HG03103 (cell line): ENCODE measurements around the gene TRIM22.
"Not testable (repeated sequence)": the region's sequence is repeated elsewhere in the genome, so short reads cannot be mapped to it uniquely, and the experiment has no call there.

Experiments
- ATAC-seq: cut with Tn5 transposase; IDR thresholded peaks from one replicate; pipeline ENCODE4 v1.9.1; 2021; ENCODE audit warnings: low read depth; ENCODE audit not compliant: unreplicated experiment

The TRIM22 gene, protein sequence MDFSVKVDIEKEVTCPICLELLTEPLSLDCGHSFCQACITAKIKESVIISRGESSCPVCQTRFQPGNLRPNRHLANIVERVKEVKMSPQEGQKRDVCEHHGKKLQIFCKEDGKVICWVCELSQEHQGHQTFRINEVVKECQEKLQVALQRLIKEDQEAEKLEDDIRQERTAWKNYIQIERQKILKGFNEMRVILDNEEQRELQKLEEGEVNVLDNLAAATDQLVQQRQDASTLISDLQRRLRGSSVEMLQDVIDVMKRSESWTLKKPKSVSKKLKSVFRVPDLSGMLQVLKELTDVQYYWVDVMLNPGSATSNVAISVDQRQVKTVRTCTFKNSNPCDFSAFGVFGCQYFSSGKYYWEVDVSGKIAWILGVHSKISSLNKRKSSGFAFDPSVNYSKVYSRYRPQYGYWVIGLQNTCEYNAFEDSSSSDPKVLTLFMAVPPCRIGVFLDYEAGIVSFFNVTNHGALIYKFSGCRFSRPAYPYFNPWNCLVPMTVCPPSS

GRCh38 chr11:5689551-5689983 lies at the start of gene TRIM22:
Gene TRIM22, plus strand, starts transcription at chr11:5689790. Its CDS starts 6,443 bp downstream, at chr11:5696233.
- peak; percentile 73 for ATAC-seq

GRCh38 chr11:5639953-5640352 lies 49.6 kb upstream of the TRIM22 start:
- ATAC-seq: no peak

GRCh38 chr11:5643585-5643984 lies 46.0 kb upstream of the TRIM22 start:
- no peak for ATAC-seq

DNA sequence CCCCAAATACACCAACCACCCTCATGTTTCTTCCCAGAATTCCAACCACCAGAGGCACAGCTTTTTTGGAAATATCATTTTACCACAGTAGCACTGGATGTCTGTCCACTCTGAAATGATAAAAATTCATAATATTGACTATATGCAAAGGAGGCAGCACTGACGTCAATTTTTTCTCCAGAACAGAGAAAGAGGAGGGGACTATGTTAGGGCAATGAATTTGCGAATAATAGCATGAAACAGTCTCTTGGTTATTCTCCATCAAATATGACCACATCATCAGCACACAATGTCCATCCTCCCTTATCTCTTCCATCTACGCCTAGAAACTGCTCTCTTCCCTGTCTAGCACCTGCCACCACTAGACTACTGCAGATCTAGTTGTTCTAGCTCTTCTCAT lies 43.5 kb upstream of the TRIM22 start:
- ATAC-seq: no peak

DNA sequence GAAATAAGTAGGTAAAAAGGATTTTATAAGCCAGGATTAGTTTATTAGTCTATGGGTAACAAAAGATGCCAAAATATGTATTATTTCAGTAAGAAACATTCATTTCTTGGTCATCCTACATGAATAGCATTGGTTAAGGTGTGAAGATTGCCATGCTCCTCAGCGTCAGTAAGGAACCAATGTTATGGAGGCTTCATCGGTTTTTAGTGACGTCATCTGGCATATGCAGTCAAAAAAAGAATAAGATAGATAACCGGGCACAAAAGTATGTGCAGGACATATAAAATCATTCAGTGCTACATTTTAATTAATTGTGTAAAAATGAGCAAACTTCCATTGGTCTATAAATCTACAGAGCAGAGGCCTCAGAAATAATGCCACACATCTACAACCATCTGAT lies 34.1 kb upstream of the TRIM22 start:
- ATAC-seq: no peak

- ATAC-seq: not testable (repeated sequence)
Observed at GRCh38 chr11:5656956-5657355, 32.6 kb upstream of the TRIM22 start.

GRCh38 chr11:5658318-5658717 lies 31.3 kb upstream of the TRIM22 start:
- ATAC-seq: no peak

GRCh38 chr11:5663511-5663910 lies 26.1 kb upstream of the TRIM22 start:
- no peak for ATAC-seq

DNA sequence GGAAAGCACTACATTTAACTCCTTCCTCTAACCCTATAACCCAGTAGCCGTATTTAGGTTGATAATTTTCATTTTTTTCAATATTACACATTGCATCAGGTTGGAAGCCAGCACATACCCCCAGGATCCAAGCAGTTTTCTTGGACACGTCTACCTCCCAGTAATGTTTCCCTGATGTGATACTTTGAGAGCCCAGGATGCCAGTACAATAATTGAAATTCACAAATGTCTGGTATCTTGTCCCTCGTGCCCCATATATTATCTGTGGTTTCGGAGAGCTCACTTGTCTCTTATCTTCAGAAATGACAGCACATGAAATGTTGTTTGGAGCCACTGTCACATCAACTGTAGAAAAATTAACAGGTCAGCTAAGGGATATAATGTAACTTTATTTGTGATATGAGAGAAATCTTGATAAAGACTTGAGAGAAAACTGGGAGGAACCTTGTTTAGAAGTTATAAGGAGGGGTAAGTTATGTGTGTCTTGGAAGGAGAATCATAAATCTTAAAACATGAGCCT lies 24.5 kb upstream of the TRIM22 start:
- no peak for ATAC-seq

DNA sequence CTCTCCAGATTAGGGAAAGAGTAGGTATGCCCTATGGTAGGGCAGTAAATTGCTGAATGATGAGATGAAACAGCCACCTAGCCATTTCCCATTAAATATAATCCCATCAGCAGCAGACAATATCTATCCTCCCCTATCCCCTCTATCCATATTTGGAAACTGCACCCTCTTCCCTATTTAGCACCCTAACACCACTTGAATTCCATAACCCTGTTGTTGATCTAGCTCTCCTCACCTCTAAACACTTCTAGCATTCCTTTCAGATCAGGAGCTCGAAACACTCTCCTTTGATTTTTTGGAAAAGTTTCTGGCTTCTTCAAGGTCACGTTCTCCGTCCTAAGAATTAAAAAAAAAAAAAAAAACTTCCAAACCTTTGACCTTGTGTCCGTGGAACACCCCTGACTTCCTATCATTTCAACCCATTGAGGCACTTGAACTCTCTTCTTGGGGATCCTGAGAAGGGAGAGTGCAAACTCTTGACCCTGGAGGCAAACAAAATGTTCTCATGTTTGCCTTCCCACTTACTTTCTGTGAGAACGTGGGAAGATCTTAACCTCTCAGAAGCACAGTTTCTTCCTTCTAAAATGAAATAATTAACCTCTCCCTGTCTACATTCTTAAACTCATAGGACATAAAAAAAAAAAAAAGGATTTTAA lies 23.7 kb upstream of the TRIM22 start:
- no peak for ATAC-seq

- no peak for ATAC-seq
Observed at GRCh38 chr11:5666402-5666793, 23.2 kb upstream of the TRIM22 start.

- no peak for ATAC-seq
Observed at GRCh38 chr11:5671831-5672230, 17.8 kb upstream of the TRIM22 start.

GRCh38 chr11:5674391-5674790 lies 15.2 kb upstream of the TRIM22 start:
- ATAC-seq: no peak

- no peak for ATAC-seq
Observed at GRCh38 chr11:5679811-5680210, 9.8 kb upstream of the TRIM22 start.

DNA sequence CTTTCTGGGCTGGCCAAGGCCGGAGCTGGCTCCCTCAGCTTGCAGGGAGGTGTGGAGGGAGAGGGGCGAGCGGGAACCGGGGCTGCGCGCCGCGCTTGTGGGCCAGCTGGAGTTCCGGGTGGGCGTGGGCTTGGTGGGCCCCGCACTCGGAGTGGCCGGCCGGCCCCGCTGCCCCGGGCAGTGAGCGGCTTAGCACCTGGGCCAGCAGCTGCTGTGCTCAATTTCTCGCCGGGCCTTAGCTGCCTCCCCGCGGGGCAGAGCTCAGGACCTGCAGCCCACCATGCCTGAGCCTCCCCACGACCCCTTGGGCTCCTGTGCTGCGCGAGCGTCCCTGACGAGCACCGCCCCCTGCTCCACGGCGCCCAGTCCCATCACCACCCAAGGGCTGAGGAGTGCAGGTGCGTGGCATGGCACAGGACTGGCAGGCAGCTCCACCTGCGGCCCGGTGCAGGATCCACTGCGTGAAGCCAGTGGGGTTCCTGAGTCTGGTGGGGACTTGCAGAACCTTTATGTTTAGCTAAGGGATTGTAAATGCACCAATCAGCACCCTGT lies 6.6 kb upstream of the TRIM22 start:
- ATAC-seq: not testable (repeated sequence)

GRCh38 chr11:5683620-5684019 lies 6.0 kb upstream of the TRIM22 start:
- not testable (repeated sequence) for ATAC-seq

DNA sequence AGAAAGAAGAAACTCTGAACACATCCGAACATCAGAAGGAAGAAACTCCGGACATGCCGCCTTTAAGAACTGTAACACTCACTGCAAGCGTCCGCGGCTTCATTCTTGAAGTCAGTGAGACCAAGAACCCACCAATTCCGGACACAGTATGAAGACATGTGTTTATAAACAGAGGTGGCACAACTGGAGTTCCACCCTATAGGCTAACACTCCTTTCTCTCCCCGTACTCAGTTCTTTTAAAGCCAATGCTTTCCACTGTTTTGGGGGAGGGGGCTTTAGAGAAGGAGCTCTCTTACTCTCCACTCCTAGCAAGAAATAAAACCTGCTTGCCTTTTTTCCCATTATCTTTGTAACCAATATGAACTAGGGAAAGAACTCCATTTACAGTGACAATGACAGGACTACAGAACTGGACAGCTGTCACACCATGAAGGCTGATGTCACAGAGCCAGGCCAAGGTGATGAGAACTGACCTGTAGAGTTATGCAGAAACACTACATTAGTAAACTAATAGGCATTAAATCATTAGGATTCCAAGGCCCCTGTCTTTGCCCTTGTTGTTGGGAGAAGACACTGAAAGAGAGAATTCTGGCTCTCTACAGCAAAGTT lies 5.4 kb upstream of the TRIM22 start:
- ATAC-seq: peak; percentile 15

GRCh38 chr11:5684646-5685362 lies 4.8 kb upstream of the TRIM22 start, which contains the start of gene TRIM5:
Gene TRIM5, minus strand, starts transcription at chr11:5685074. Its CDS starts 4,897 bp downstream, at chr11:5680177.
- peak; percentile 66 for ATAC-seq

DNA sequence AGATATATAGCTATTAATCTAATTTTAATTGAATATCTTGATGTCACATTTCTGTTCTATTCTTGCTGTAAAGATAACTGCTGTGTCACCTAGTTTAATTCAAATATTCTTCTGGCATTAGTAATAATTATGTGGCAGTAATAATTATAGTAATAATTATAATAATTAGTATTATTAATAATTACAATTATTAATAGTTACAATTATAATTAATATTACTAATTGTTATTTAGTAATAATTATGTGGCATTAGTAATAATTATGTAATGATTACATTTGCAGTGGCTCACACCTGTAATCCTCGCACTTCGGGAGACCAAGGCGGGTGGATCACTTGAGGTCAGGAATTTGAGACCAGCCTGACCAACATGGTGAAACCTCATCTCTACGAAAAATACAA lies 3.2 kb upstream of the TRIM22 start:
- no peak for ATAC-seq

DNA sequence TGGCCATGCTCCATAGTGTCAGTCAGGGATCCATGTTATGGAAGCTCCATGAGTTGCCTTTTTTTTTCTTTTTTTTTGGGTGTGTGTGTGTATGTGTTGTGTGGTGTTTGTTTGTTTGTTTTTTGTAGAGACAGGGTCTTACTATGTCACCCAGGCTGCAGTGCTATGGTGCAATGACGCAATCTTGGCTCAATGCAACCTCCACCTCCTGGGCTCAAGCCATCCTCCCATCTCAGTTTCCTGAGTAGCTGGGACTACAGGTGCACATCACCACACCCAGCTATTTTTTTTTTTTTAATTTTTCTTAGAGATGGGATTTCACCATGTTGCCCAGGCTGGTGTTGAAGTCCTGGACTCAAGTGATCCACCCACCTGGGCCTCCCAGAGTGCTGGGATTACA lies 1.1 kb upstream of the TRIM22 start:
- no peak for ATAC-seq
